NCI-H510A treated with DMSO at 0.1 percent for 48 hours (cell line): ENCODE measurements around the gene RGS5.

Experiments used
- DNase-seq: peaks from one replicate; lab custom pipeline; 2025; lab: John Stamatoyannopoulos, UW

RGS5 gene

DNA sequence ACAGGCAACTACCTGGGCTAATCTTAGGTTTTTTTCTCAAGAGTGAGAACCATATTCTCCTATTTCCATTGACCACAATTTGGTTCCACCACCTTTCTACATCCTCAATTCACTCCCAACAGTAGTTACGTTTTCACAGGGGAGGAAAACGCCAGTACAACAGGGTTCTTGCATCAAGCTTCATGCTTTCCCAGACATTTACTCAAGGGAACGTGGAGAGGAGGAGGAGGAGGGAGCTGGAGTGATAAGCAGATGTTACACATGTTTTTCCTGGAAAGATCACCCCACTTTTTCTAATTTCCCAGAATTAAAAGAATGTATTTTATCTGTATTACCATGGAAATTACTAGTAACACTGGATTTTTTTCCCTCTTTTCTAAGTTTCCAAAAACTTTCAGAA, 58.3 kb downstream of the RGS5 start:
- no peak for DNase-seq

DNA sequence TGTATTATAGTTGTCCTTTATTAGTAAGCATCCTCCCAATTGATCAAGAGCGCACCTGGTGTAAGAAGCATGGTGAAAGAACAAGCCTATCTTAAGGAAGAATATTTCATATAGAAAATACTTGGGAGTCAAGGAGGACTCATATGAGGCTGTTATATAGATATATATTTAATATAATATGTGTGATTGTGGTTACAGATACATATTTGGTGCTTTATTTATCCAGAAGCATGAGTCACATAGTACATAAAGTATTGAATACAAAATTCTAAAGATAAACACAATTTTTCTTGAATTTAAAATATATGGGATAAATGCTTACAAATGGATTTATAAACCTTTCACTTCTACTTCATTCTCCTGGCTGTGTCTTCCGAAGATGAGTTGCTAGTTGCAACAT, 60.6 kb downstream of the RGS5 start:
- DNase-seq, result no peak

DNA sequence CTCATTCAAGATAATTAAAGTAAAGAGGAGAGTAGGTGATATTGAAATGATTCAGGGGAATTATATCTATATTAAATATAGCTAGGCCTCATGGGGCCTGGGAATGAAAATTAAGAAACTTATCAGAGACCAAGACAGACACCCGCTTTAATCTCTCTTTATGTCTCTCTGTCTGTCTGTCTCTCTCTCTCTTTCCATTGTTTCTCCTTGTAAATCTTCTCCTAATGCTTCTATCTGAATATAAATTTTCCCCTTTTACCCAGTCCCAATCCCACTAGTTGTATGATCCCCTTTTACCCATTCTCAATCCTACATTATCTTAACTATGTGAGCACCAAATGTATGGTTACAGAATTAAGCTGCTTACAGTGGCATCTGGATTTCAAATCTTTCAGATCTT, 61.2 kb downstream of the RGS5 start:
- no peak for DNase-seq

DNA sequence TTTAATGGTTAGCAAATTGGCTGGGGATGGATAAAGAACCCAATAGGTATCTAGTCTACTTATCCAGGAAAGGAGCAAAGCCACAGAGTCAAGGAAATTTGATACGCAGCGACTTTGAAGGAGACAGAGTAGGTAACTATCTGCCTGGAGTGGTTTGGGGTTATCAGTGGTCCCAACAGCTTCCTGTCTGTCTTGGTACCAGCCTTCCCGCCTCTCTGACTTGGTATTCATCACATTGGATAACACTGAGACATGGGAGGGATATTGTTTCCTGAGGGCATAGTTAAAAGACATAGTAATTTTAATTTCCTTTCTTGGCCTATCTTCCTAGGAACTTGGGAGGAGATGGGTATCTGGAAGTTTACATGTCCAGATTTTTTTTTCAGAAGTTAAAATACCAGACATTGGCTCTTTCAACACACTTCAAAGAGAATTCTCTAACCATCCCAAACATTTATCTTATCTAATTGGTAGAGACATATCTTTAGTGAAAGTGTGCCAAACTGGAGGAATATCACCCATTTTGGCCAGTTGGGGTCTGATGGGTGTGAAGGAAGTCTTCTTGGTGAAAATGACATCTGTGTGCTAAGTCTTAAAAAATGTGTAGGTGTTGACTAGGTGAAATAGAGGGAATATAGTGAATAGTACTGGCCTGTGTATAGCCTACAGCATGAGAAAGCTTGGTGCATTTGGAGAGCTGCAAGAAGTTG, 65.0 kb downstream of the RGS5 start:
- no peak for DNase-seq

DNA sequence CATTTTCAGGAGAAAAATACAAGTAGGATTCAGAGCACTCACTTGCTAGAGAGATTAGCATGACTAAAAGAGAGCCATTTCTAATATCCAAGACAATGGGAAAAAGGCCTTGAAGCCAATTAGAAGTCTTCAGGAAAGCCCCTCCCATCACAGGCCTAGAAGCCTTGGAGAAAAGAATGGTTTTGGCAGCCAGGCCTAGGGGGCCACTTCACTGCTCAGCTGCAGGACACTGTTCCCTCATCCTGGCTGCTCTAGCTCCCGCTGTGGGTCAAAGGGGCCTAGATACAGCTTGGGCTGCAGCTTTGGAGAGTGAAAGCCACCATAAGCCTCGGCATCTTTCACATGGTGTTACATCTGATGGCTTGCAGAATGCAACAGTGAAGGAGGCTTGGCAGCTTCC, 70.7 kb downstream of the RGS5 start:
- DNase-seq, result no peak

DNA sequence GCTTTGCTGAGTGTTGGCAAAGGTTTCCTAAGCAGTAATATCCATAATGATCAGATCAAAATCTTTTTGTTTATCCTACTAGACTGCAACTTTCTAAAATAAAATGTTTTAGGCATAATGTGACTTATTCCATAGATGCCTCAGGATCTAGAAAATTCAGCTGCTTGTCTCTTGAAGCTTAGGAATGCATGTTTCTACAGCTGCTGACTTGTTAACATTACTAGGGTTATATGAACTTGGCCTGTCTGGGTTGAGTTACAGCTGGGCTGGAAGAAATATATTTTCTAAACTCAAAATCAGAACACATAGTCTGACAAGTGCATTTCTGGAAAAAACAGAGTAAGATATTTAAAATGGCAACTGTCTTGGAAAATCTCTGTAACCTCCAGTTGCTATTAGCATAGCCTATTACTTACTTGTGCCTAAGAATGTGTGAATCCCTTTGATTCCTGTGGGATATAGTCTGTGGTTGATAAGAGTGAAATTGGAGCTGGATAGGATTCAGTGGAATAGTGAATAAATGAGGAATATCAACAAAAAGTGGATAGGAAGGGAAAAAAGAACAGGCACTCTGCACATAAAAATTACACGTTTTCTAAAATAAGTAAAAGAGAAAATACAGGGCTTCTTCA, 72.4 kb downstream of the RGS5 start:
- DNase-seq, result no peak

DNA sequence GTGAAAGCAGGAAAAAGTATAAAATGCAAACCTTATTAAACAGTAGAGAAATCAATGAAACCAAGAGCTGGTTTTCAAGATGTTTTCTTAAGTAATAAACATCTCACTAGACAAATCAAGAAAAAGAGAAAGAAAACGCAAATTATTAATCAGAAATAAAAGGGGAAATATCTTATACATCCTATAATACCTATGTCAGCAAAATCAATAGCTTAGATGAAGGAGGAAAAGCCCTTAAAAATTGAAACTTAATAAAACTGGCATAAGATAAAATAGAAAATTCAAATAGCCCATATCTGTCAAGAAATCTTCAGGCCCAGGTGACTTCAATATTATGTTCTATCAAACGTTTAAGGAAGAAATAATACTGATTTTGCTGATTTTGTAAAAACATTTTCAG, 74.4 kb downstream of the RGS5 start:
- DNase-seq, result no peak

DNA sequence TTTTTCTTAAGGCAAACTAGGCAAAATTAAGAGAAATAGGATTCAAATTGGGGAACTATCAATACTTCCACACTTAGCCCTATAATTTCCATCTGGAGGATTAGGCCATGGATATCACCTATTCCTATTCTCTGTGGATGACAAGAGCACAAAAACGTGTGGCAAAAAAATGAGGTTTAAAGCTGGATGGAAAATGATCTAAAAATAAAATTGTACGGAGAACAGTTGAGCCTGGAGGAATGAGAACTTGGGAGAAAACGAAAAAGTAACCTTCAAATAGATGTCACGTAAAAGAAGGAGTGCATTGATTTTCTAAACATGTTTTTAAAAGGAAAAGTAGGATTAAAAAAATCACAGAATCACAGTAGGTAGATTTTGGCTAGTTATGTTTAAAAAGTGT, 77.9 kb downstream of the RGS5 start:
- DNase-seq, result no peak

DNA sequence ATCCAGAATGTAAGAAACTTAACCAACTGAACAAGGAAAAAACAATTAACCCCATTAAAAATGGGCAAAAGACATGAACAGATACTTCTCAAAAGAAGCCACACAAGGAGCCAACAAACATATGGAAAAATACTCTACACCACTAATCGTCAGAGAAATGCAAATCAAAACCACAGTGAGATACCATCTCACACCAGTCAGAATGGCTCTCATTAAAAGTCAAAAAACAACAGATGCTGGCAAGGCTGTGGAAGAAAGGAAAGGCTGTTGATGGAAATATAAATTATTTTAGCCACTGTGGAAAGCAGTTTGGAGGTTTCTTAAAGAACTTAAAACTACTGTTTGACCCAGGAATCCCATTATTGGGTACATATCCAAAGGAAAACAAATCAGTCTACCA, 82.3 kb downstream of the RGS5 start:
- DNase-seq, result no peak

DNA sequence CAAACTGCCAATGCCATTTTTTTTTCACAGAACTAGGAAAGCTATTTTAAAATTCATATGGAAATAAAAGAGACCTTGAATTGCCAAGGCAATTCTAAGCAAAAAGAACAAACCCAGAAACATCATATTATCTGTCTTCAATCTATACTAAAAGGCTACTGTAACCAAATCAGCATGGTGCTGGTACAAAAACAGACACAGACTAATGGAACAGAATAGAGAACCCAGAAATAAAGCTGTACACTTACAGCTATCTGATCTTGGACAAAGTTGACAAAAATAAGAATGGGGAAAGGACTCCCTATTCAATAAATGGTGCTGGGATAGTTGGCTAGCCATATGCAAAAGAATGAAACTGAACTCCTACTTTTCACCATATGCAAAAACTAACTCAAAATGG, 83.0 kb downstream of the RGS5 start:
- no peak for DNase-seq

DNA sequence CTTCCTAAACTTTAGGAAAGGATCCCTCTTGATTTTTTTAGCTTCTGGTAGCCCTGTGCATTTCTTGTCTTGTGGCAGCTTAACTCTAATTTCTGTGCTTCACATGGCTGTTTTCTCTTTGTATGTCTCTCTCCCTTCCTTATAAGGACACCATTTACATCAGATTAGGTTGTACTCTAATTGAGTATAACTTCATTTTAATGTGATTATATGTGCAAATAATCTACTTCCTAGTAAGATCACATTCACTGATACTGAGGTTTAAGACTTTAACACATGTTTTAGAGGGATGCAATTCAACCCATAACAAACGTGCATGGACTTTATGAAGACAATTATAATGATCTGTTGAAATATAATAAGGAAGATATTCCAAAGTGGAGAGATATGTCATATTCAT, 86.8 kb downstream of the RGS5 start:
- DNase-seq, result no peak

DNA sequence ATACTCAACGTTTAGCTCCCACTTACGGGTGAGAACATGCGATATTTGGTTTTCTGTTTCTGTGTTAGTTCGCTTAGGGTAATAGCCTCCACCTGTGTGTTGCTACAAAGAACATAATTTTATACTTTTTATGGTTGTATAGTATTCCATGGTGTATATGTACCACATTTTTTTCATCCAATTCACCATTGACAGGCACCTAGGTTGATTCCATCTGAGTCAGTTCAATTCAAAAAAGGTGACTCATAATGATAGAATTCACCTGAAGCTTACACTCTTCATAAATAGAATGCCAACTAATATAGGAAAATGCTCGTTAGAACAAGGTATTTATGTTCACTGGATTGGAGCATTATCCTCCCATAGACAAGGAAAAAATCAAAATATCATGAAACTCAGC, 95.1 kb downstream of the RGS5 start:
- DNase-seq, result no peak

DNA sequence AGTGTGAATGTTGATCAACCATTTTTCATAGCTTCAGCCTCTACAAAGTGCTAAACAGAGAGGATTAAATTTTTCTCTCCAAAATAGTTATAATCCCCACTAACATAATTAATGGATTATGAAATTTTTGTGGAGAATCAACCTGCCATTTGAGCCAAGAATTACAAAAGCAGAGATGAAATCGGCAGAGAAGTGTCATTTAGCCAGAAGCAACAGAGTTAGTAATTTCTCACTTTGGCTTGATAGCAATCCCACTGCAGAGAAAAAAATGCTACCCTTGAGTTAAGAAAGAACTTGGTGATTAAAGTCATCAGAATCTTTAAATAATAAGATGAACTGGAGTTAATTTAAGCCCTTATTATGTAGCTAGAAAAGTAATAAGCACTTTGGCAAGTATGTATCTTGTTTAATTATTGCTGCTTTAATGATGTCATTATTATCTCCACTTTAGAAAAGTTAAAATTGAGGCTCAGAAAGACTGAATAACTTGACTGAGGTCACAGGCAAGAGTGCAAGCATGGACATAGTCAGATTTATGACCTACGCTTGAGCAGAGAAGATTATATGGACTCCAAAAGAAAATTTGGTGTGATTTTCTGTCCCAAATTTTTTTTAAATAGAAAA, 96.2 kb downstream of the RGS5 start:
- no peak for DNase-seq

DNA sequence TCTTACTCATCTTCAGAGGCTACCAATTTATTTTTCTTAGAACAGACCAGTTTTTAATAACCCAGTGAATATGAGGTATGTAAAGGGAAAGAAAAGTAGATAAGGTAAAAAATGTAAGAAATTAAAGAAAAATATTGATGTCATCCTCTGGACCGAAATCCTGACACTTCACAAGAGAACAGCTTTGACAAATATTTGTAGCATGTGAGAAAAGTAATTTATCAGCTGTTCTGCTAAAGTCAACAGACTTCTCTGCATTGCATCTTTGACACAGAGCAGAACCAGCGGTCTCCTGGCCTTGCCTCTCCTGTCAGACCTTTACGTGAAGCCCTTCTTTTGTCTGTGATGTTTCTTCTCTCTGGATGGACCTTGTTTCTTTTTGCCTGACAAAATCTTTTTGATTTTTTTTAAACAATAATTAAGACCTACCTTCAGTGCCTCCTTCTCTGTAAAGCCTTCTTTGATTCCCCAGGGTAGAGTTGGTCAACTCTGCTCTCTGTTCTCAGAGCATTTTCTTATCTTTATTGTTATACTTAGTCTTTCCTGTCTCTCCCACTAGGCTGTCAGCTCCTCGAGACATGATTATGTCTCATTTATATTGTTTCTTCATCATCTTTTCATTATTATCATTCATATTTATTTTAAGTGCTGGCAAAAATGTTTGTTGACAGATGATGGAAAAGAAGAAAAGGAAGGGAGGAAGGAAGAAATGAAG, 98.2 kb downstream of the RGS5 start:
- no peak for DNase-seq

DNA sequence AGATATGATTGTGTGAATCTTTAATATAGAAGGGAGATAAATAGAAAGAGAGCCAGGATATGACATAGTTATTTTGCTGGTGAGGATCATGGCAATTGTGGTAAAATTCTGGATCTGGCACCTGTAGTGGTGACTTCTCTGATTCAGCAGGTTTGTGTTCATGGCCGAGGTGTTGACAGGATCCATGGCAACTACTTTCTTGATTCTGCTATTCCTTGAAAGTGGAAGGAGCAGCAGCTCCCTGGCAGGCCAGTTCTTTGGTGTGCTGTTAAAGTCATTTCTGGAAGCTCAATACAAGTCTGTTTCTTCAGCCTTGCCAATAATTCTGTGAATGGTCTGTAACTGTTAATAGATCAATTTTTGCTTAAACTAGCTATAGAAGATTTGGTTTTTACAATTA, 100.1 kb downstream of the RGS5 start:
- DNase-seq, result no peak

DNA sequence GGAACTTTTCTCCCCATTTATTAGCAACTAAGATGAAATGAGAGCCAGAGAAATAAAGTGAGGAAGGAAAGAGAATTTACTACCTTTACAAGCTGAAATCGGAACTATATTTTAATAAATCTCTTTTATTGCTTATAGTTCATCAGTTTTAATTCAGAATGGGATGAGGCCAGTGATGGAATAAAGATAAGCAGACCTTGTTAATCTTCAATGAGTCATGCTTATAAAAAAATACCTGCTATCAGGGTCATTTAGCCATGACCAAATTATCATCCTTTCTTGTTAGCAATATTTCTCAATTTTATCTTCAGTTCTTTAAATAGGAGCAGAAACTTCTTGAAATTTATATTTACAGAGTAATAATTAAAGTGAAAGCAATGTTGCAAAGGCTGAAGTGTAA, 107.5 kb downstream of the RGS5 start:
- DNase-seq, result no peak

DNA sequence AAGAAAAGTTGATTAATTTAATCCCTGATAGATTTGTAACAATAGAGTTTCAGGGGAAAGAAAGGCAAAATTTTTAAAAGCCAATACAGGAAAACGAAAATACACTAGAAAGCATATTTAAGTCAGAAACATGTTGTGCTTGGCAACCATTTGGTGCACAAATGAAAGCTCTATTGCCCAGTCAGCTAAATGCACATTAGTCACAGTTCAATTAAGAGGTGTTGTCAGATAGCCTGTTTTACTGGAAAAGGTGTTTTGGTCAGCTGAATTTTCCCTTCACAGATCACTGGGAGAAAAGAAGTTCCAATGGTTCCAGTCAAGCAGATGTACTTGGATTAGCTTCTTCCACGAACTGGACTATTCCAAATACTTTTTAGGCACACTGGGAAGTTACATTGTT, 108.1 kb downstream of the RGS5 start:
- no peak for DNase-seq

DNA sequence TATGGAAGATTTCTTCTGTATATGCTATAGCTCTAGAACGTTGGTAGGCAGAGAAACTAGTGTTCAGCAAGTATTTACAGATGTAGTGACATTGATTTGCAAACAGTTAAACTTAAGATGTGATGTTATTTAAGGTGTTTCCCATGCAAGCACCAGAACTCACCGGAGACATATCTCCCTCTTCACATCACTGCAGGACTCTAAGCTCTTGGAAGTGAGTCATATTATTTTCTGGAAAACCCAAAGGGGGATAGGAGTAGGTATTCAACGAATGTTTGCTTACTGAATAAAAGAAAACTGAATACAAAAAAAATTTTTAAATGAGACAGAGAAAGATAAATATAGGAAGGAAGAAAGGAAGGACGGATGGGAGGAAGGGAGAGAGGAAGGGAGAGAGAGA, 108.5 kb downstream of the RGS5 start:
- DNase-seq, result no peak

DNA sequence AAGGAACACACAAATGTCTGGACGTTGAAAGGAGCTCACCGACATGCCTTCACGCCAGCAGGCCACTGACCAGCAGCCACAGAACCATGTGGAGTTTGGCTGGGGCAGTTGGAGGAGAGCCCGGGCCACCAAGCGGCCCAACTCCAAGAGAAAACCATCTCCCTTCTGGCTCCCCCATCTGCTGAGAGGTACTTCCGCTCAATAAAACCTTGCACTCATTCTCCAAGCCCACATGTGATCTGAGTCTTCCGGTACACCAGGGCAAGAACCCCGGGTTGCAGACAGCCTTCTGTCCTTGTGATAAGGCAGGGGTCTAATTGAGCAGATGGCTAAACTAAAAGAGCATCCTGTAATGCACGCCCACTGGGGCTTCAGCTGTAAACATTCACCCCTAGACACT, 109.1 kb downstream of the RGS5 start:
- no peak for DNase-seq

DNA sequence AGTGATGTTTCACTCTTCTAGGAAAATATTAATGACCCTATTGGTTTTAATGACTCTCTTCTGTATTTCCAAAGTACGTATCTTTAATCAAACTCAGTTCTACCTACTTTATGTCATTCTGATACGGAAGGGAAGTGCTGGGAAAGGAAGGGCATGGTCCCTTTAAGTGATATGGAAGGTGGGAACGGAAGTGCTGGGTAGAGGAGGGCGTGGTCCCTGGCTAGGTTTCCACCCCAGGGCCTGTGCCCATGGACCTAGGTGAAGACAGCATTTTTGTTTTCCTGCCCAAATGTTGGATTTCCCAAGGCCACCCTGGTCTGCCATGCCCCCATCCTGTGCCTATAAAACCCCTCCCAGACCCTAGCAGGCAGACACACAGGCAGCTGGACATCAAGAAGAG, 109.5 kb downstream of the RGS5 start:
- DNase-seq, result no peak
